Common myeloid progenitor, CD34-positive (primary cell): ENCODE data around the gene CLASRP.
A peak's percentile ranks its signal among the peaks of the same experiment; 100 is the strongest.

Experiments used
- CTCF ChIA-PET: fragments of 350-600 bp; sonication (Branson Sonifier 250); formaldehyde crosslinking; loops from one replicate; lab custom pipeline; 2021; ENCODE audit warnings: antibody characterized with exemption; lab: Charles Lee
- POLR2A ChIA-PET: fragments of 350-600 bp; sonication (Branson Sonifier 250); formaldehyde crosslinking; loops from one replicate; lab custom pipeline; 2021; ENCODE audit warnings: antibody characterized with exemption; lab: Charles Lee
- DNase-seq, 3 donors: peaks; one replicate each; pipeline versions ENCODE4 v3.0.0 to v3.0.0-alpha.2; 2013
- H3K27ac ChIP-seq, 2 experiments: 1 replicate in 1 of 2; 2 replicates in 1 of 2; pipeline ENCODE4 v1.7.0; 2013; ENCODE audit warnings: inconsistent platforms in 2 of 2, low read length in 2 of 2, mild to moderate bottlenecking in 2 of 2, low read depth in 1 of 2, moderate library complexity in 1 of 2; ENCODE audit not compliant: severe bottlenecking in 2 of 2, insufficient read depth in 1 of 2, poor library complexity in 1 of 2
- H3K27me3 ChIP-seq, 5 experiments: replicated peaks in 2 of 5; 1 replicate in 3 of 5; 2 replicates in 2 of 5; pipeline versions ENCODE4 v1.6.1 to v1.7.0; 2013; ENCODE audit warnings: low read length in 4 of 5, mild to moderate bottlenecking in 2 of 5, moderate library complexity in 2 of 5, inconsistent platforms in 1 of 5; ENCODE audit not compliant: insufficient read depth in 5 of 5, control insufficient read depth in 4 of 5
- H3K36me3 ChIP-seq, 4 experiments: 1 replicate in 2 of 4; 2 replicates in 2 of 4; pipeline versions ENCODE4 v1.6.1 to v1.7.0; 2013; ENCODE audit warnings: low read length in 3 of 4, control low read depth in 1 of 4, mild to moderate bottlenecking in 1 of 4; ENCODE audit not compliant: control insufficient read depth in 4 of 4, insufficient read depth in 4 of 4
- H3K4me1 ChIP-seq, 4 experiments: 1 replicate in 3 of 4; 2 replicates in 1 of 4; pipeline versions ENCODE4 v1.6.1 to v1.7.1; 2013; ENCODE audit warnings: low read length in 3 of 4, mild to moderate bottlenecking in 3 of 4, control low read depth in 1 of 4, inconsistent platforms in 1 of 4, moderate library complexity in 1 of 4; ENCODE audit not compliant: control insufficient read depth in 4 of 4, insufficient read depth in 4 of 4; ENCODE audit errors: control extremely low read depth in 1 of 4
- H3K4me3 ChIP-seq, 7 experiments: 1 replicate in 4 of 7; 2 replicates in 3 of 7; pipeline versions ENCODE4 v1.5.1 to v1.7.0; 2013; ENCODE audit warnings: mild to moderate bottlenecking in 7 of 7, low read length in 6 of 7, moderate library complexity in 6 of 7, inconsistent platforms in 2 of 7, low read depth in 2 of 7, control low read depth in 1 of 7; ENCODE audit not compliant: insufficient read depth in 4 of 7, control insufficient read depth in 1 of 7; ENCODE audit errors: extremely low read depth in 1 of 7
- H3K9me3 ChIP-seq, 5 experiments: 1 replicate in 4 of 5; 2 replicates in 1 of 5; pipeline versions ENCODE4 v1.6.1 to v1.7.1; 2013; ENCODE audit warnings: low read length in 4 of 5, mild to moderate bottlenecking in 2 of 5, inconsistent platforms in 1 of 5, low read depth in 1 of 5, moderate library complexity in 1 of 5; ENCODE audit not compliant: control insufficient read depth in 4 of 5, insufficient read depth in 2 of 5; ENCODE audit errors: control extremely low read depth in 1 of 5
- WGBS: methylation state at CpG from one replicate; pipeline ENCODE4 v1.1.5; 2013; ENCODE audit not compliant: insufficient coverage; 5-methylcytosine and 5-hydroxymethylcytosine counted together

The CLASRP gene

DNA sequence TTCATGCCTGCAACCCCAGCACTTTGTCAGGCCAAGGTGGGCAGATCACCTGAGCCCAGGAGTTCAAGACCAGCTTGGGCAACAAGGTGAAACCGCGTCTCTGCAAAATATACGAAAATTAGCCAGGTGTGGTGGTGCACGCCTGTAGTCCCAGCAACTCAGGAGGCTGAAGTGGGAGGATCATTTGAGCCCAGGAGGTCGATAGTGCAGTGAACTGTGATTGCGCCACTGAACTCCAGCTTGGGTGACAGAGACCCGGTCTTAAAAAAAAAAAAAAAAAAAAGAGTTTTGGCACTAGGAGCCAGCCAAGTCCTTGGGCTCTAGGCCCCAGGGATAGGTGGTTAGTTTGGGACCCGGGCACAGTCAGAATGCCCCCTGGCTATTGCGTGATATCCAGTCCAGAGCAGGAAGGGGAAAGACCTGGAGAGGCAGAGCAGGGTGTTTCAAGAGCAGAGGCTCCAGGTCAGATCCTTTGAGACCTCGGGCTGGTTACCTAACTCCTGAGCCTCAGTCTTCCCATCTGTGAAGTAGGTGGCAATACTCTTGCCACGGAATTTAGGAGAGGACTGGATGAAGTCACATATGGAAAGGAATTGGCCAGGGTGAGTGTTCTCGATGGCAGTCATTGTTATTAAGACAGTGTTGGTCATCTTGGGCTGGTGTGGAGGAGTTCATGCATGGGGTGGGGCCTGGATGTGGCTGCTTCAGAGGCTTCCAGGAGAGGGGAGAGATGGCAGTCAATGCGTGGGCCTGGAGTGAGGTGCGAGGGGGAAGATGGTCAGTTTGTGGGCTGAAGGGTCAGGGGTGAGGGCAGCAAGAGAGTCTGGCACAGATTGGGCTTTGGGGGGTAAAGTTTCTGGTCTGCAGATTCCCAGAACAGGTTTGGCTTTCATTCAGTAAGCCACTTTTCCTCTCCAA lies 56.9 kb downstream of the CLASRP start:
- H3K9me3 ChIP-seq = no peaks in the 10 kb centered on the region
- H3K4me3 ChIP-seq = no peak overlapping the region
- no peaks in the 10 kb centered on the region for H3K27me3 ChIP-seq
- POLR2A ChIA-PET = no interaction called here
- DNase-seq = no peak
- peaks cover 4 to 38% (median 24%) of the 10 kb centered on the region in 4 experiments for H3K4me1 ChIP-seq
- peaks cover 0 to 30% (median 5%) of the 10 kb centered on the region in 4 experiments for H3K36me3 ChIP-seq
- no peak overlapping the region for H3K27ac ChIP-seq
- WGBS = 98% methylated on average over 14 of the region's 14 CpGs
- CTCF ChIA-PET = no interaction called here

DNA sequence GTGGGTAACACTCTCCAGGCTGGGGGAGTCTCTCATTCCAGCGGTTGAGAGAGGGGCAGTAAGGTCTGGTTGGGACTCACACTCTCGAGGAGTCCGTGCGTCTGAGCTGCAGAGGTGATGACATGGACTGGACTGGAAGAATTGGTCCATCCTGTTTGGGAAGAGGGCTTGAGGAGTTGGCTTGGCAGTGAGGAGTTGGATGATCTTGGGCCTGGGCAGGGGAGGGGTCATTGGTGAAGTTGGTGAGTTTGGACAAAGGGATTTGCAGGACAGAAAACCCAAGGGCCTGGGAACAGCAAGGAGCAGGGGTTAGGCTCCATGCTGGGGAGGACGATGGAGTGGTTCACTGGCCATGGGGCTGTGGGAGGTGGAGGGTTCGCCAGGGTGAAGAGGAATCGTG lies 57.9 kb downstream of the CLASRP start:
- peak overlapping the region in 1 of 2 experiments; percentile 47 for H3K27ac ChIP-seq
- ChIA-PET POLR2A (no interaction called here), CTCF (interaction anchor here (0.9 kb wide), 1 partner anchor 30 kb away, joined by 4 read pairs; no protein-coding TSS in a partner anchor)
- H3K9me3 ChIP-seq = no peaks in the 10 kb centered on the region
- 95% methylated on average over 7 of the region's 7 CpGs for WGBS
- peaks cover 4 to 31% (median 20%) of the 10 kb centered on the region in 4 experiments for H3K4me1 ChIP-seq
- H3K4me3 ChIP-seq = no peak overlapping the region
- no peaks in the 10 kb centered on the region for H3K27me3 ChIP-seq
- peaks cover 0 to 28% (median 4%) of the 10 kb centered on the region in 4 experiments for H3K36me3 ChIP-seq
- no peak for DNase-seq

DNA sequence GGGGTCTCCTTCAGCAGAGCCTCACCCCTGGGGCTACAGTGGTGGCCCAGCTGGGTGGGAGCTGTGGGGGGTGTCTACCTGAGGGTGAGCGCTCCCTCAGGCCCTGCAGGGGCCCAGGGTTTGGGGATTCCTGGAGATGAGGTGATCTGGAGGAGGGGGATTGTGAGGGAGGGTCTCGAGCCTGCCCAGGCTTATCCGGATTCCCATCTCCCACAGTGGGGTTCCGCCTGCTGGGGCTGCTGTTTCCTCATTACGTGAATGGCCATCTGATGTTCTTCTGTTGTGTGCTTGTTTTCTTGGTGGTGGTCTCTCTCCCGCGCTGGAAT lies 58.6 kb downstream of the CLASRP start:
- Histone ChIP-seq H3K36me3 (peaks cover 0 to 28% (median 4%) of the 10 kb centered on the region in 4 experiments), H3K4me1 (peaks cover 4 to 29% (median 15%) of the 10 kb centered on the region in 4 experiments), H3K27me3 (no peaks in the 10 kb centered on the region), H3K9me3 (no peaks in the 10 kb centered on the region), H3K4me3 (no peak overlapping the region), H3K27ac (peak overlapping the region in 1 of 2 experiments; percentile 47)
- ChIA-PET CTCF (interaction anchor here (0.9 to 2.4 kb wide), 2 partner anchors 16 to 29 kb away, joined by 4 to 9 read pairs; no protein-coding TSS in a partner anchor), POLR2A (no interaction called here)
- no peak for DNase-seq
- WGBS = 98% methylated on average over 5 of the region's 7 CpGs

DNA sequence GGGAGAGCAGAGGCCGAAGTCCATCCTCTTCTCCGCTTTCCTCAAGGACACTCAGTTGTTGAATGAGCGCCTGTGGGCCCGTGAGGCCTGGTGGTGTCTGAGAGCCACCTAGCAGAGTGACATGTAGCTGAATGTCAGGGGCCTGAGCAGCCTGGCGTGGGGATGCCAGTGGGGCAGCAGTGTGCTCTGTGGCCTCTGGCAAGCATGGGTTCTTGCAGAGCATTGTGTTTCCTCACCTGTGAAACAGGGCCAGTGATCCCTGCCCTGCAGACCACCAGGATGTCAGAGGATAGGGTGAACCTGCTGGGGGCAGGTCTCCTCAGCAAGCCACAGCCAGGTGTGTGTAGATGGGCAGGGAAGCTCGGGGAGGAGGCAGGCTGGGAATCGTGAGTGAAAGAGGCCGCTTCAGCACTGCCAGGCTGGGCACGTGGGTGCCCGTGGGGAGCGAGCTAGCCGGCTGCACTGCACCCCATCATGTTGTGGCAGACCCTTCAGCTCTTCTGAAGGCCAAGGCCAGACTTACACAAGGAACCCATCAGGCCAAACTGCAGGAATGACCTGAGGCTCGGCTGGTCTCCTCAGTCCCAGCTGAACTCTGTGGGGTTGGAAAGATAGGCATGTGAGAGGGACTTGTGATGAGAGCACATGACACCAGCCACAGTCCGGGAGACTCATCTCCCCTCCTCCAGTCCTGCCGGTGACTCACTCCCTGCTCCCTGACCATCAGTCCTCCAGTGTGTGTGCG lies 59.1 kb downstream of the CLASRP start:
- WGBS = 96% methylated on average over 14 of the region's 16 CpGs
- H3K9me3 ChIP-seq = no peaks in the 10 kb centered on the region
- ChIA-PET CTCF (interaction anchor here (2.4 kb wide), 1 partner anchor 15 kb away, joined by 9 read pairs; no protein-coding TSS in a partner anchor), POLR2A (no interaction called here)
- peak overlapping the region in 1 of 2 experiments; percentile 47 for H3K27ac ChIP-seq
- H3K36me3 ChIP-seq = peaks cover 0 to 30% (median 4%) of the 10 kb centered on the region in 4 experiments
- H3K27me3 ChIP-seq = no peaks in the 10 kb centered on the region
- DNase-seq = no peak
- peaks cover 4 to 32% (median 20%) of the 10 kb centered on the region in 4 experiments for H3K4me1 ChIP-seq
- H3K4me3 ChIP-seq = no peak overlapping the region

DNA sequence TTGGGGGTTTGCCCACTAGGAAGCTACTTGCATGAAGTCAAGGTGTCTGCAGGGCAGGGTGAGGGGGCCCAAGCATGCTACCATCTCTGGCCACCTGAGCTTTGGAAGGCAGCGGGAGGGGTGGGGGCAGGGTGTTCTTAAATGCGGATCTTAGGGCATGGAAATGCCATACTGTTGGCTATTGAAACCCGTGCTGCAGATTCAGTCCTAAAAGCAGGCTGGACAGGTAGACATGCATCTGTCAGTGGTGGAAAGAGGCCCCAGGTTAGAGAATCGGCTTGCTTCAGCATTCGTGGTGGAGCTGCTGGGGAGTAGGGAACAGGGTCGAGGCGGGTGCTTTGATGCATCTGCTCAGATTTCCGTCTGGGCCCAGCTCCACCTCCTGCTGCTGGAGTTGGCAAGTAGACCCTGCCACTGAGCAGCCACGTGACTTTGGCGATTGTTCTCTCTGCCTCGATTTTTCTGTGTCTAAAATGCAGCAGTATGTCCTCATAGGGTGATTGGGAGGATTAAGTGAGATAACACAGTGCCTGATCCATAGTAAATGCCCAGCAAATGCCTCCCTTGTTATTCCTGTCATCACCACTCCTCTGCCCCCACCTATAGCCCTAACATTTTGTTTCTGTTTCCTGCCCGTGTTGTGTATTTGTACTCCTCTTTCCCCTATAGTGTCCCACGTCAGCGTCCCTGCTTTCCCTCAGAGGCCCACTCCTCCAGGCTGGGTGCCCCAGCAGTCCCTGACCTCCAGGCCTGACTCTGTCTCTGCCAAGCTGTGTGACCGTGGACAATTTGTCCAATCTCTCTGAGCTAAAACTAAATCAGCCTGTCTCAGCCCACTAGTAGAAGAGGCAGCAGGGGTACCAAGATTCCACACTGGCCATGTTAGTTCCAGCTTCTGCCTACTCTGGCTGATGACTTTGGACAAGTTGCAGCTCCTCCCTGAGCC lies 59.9 kb downstream of the CLASRP start:
- Histone ChIP-seq H3K4me1 (peaks cover 1 to 36% (median 22%) of the 10 kb centered on the region in 4 experiments), H3K4me3 (no peak overlapping the region), H3K9me3 (no peaks in the 10 kb centered on the region), H3K27me3 (no peaks in the 10 kb centered on the region), H3K36me3 (peaks cover 0 to 30% (median 4%) of the 10 kb centered on the region in 4 experiments), H3K27ac (no peak overlapping the region)
- ChIA-PET CTCF (interaction anchor here (1.0 to 2.4 kb wide), 2 partner anchors 14 to 33 kb away, joined by 4 to 9 read pairs; no protein-coding TSS in a partner anchor), POLR2A (no interaction called here)
- DNase-seq = no peak
- WGBS = 90% methylated on average over 12 of the region's 15 CpGs

DNA sequence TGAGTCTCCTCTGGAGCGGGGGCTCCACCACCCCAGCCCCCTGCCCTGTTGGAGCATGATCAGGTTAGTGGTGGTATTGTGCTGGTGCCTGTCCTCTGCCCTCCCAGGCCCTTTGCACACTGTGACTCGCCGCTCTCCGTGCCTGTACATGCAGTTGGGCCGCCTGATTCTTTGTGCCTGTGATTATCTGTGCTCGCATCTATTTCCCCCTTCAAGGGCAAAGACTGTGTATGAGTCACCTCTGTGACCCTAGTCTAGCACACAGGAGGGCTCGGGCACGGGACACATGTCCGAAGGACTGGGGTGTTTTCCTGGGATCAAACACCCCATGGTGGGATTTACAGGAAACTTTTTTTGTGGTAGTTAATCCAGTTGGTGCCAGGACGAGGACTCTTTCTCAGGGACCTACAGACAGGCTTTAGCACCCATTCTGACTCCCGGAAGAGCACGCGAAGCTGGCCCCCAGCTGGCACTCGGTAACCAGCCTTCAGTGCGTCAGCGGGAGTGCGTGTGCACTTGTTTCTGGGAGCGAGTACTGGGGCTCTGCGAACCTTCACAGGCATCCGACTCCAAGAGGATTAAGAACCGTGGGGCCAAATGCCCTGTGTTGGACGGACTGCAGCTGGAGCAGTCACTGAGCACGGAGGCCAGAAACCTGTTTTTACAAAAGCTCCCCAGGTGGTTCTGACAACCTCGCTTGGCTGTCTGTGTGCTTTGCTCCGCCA lies 60.8 kb downstream of the CLASRP start:
- CTCF ChIA-PET = interaction anchor here (0.5 to 2.4 kb wide), 5 partner anchors 13 to 36 kb away, joined by 3 to 9 read pairs (median 4); no protein-coding TSS in a partner anchor
- DNase-seq = no peak
- Histone ChIP-seq H3K36me3 (peaks cover 0 to 30% (median 4%) of the 10 kb centered on the region in 4 experiments), H3K27ac (no peak overlapping the region), H3K9me3 (no peaks in the 10 kb centered on the region), H3K4me3 (no peak overlapping the region), H3K4me1 (peaks cover 0 to 36% (median 22%) of the 10 kb centered on the region in 4 experiments), H3K27me3 (no peaks in the 10 kb centered on the region)
- WGBS = 95% methylated on average over 25 of the region's 25 CpGs
- POLR2A ChIA-PET = no interaction called here
